K562 (cell line): Measurements from ENCODE around the gene NUP188. TPM values are rescaled to one million over a fixed set of nuclear protein-coding genes. Genes with fewer than 3 reads are reported as not detected.
A peak's percentile ranks its signal among the peaks of the same experiment; 100 is the strongest.

Experiments used
- CHD7 ChIP-seq: fragments of 200-600 bp; sonication (generic); IDR thresholded peaks from one replicate; pipeline ENCODE4 v1.6.1; 2012; ENCODE audit warnings: mild to moderate bottlenecking, low read depth, low read length, inconsistent platforms
- CREB3L1 ChIP-seq: fragments of 450-650 bp; IDR thresholded peaks from 2 replicates; pipeline ENCODE4 v1.6.1; 2014; ENCODE audit warnings: low read depth, mild to moderate bottlenecking, moderate library complexity, borderline replicate concordance
- FIP1L1 ChIP-seq: fragments of 200-400 bp; formaldehyde crosslinking; IDR thresholded peaks from 2 replicates; pipeline ENCODE4 v1.6.1; 2018; ENCODE audit warnings: mild to moderate bottlenecking, low read depth, low read length; ENCODE audit not compliant: poor library complexity, severe bottlenecking
- HBP1 ChIP-seq: fragments of 450-650 bp; formaldehyde crosslinking; IDR thresholded peaks from 2 replicates; pipeline ENCODE4 v1.4.0; 2022; ENCODE audit warnings: missing genetic modification characterization
- PCBP1 ChIP-seq: fragments of 200-400 bp; formaldehyde crosslinking; IDR thresholded peaks from 2 replicates; pipeline ENCODE4 v1.6.1; 2018; ENCODE audit warnings: mild to moderate bottlenecking, low read depth, low read length; ENCODE audit not compliant: poor library complexity, severe bottlenecking
- PML ChIP-seq: IDR thresholded peaks from 2 replicates; pipeline ENCODE4 v1.6.1; 2012; ENCODE audit warnings: low read length, inconsistent platforms
- PPARD ChIP-seq: fragments of 250-450 bp; sonication (Bioruptor Pico); IDR thresholded peaks from 2 replicates; pipeline ENCODE4 v1.8.0; 2022; ENCODE audit warnings: inconsistent platforms, mild to moderate bottlenecking, moderate library complexity
- TAF15 ChIP-seq: fragments of 200-400 bp; formaldehyde crosslinking; IDR thresholded peaks from 2 replicates; pipeline ENCODE4 v1.6.1; 2017; ENCODE audit warnings: mild to moderate bottlenecking, low read depth, low read length, moderate library complexity
- ZNF232 ChIP-seq: sonication (generic); formaldehyde crosslinking; IDR thresholded peaks from 2 replicates; pipeline ENCODE4 v1.8.0; 2022; ENCODE audit warnings: mild to moderate bottlenecking, missing genetic modification reagents
- ZNF398 ChIP-seq: fragments of 250-450 bp; sonication (Bioruptor Pico); IDR thresholded peaks from 2 replicates; pipeline ENCODE4 v1.8.0; 2021; ENCODE audit warnings: moderate library complexity, mild to moderate bottlenecking, inconsistent platforms
- ZNF717 ChIP-seq: fragments of 250-450 bp; sonication (Bioruptor Pico); IDR thresholded peaks from 2 replicates; pipeline ENCODE4 v1.5.0; 2021
- polyA plus RNA-seq, 8 experiments: library from polyadenylated mRNA; depleted of rRNA in 4 of 8; stranded (reverse) in 5 of 8; unstranded in 3 of 8; fragments of >200 nt; fragmentation: Nextera tagmentation in 2 of 8; fragmentation: Illumina TruSeq in 1 of 8; extraction: Ambion mirVana in 2 of 8; extraction: Trizol in 1 of 8; gene quantifications; 2 replicates each; pipeline versions ENCODE4 v1.2.1 to v1.2.3, GENCODE V29; 2011 to 2014; ENCODE audit warnings: inconsistent platforms in 1 of 8, missing spikeins in 1 of 8
- total RNA-seq, 7 experiments: library from RNA; depleted of rRNA in 6 of 7; stranded (reverse); fragments of >200 nt in 6 of 7; fragmentation: Illumina TruSeq in 2 of 7; extraction: Trizol in 2 of 7; gene quantifications; 2 replicates each; pipeline versions ENCODE4 v1.2.1 to v1.2.3, GENCODE V29; 2011 to 2021; ENCODE audit warnings: low replicate concordance in 1 of 7

NUP188 gene
- total and polyA plus RNA-seq, 9 of the 15 experiments (the other 6 are each of a cell fraction or from before 2014, with no cell fraction given) = 11.7 to 135 (median 70.6) TPM

- TF ChIP-seq CHD7 (no peak), ZNF232 (CRISPR knock-in tag) (no peak), TAF15 (no peak), PCBP1 (peak; percentile 55), ZNF398 (no peak), PPARD (no peak), ZNF717 (CRISPR knock-in tag) (no peak), FIP1L1 (no peak), PML (no peak), CREB3L1 (no peak), HBP1 (0 out of 2 replicates have a peak, but pooled peaks have one; percentile 15)
Observed at GRCh38 chr9:129036241-129036922, 88.9 kb downstream of the NUP188 start, which contains the start of gene MIGA2 (continued).
